HG02852 (cell line): ENCODE results near the gene ARF1.
A peak's percentile ranks its signal among the peaks of the same experiment; 100 is the strongest.
"Not testable (repeated sequence)": the region's sequence is repeated elsewhere in the genome, so short reads cannot be mapped to it uniquely, and the experiment has no call there.

Source experiments
- ATAC-seq: cut with Tn5 transposase; IDR thresholded peaks from one replicate; pipeline ENCODE4 v1.9.1; 2021; ENCODE audit warnings: mild to moderate bottlenecking, moderate library complexity; ENCODE audit not compliant: unreplicated experiment

ARF1 gene

GRCh38 chr1:228100822-228101613 lies 18.5 kb downstream of the ARF1 start:
- no peak for ATAC-seq

- no peak for ATAC-seq
Observed at GRCh38 chr1:228101614-228101993, 19.1 kb downstream of the ARF1 start.

- ATAC-seq: peak; percentile 21
Observed at GRCh38 chr1:228101994-228102790, 19.7 kb downstream of the ARF1 start.

- ATAC-seq: peak; percentile 75
Observed at GRCh38 chr1:228102791-228103620, 20.5 kb downstream of the ARF1 start, which contains the start of gene C1orf35. Gene C1orf35, minus strand, starts transcription at chr1:228103325. Its CDS starts 98 bp downstream, at chr1:228103227.

GRCh38 chr1:228104526-228105269 lies 22.2 kb downstream of the ARF1 start:
- ATAC-seq: no peak

GRCh38 chr1:228105270-228105995 lies 22.9 kb downstream of the ARF1 start:
- ATAC-seq: no peak

GRCh38 chr1:228105996-228106799 lies 23.7 kb downstream of the ARF1 start:
- ATAC-seq: no peak

GRCh38 chr1:228106800-228107054 lies 24.2 kb downstream of the ARF1 start:
- no peak for ATAC-seq

- ATAC-seq: no peak
Observed at GRCh38 chr1:228107636-228108035, 25.1 kb downstream of the ARF1 start.

GRCh38 chr1:228108055-228108690 lies 25.7 kb downstream of the ARF1 start:
- ATAC-seq: no peak

GRCh38 chr1:228108742-228109072 lies 26.2 kb downstream of the ARF1 start:
- peak; percentile 4 for ATAC-seq

- peak; percentile 88 for ATAC-seq
Observed at GRCh38 chr1:228109073-228109961, 26.8 kb downstream of the ARF1 start, which contains the start of gene MRPL55. Gene MRPL55, minus strand, starts transcription at chr1:228109299. Its CDS starts 1,039 bp downstream, at chr1:228108260.

GRCh38 chr1:228109962-228110488 lies 27.5 kb downstream of the ARF1 start:
- no peak for ATAC-seq

- ATAC-seq: no peak
Observed at GRCh38 chr1:228110556-228110955, 28.0 kb downstream of the ARF1 start.

GRCh38 chr1:228111315-228111714 lies 28.8 kb downstream of the ARF1 start:
- ATAC-seq: not testable (repeated sequence)

- ATAC-seq: no peak
Observed at GRCh38 chr1:228112167-228112566, 29.7 kb downstream of the ARF1 start.

- no peak for ATAC-seq
Observed at GRCh38 chr1:228112617-228113016, 30.1 kb downstream of the ARF1 start.
